Common myeloid progenitor, CD34-positive (primary cell): ENCODE results near the gene PHLPP2.

Experiments
- CTCF ChIA-PET: fragments of 350-600 bp; sonication (Branson Sonifier 250); formaldehyde crosslinking; loops from one replicate; lab custom pipeline; 2021; ENCODE audit warnings: antibody characterized with exemption; lab: Charles Lee
- POLR2A ChIA-PET: fragments of 350-600 bp; sonication (Branson Sonifier 250); formaldehyde crosslinking; loops from one replicate; lab custom pipeline; 2021; ENCODE audit warnings: antibody characterized with exemption; lab: Charles Lee
- DNase-seq, 3 donors: peaks; one replicate each; pipeline versions ENCODE4 v3.0.0 to v3.0.0-alpha.2; 2013
- H3K27ac ChIP-seq, 2 experiments: 1 replicate in 1 of 2; 2 replicates in 1 of 2; pipeline ENCODE4 v1.7.0; 2013; ENCODE audit warnings: inconsistent platforms in 2 of 2, low read length in 2 of 2, mild to moderate bottlenecking in 2 of 2, low read depth in 1 of 2, moderate library complexity in 1 of 2; ENCODE audit not compliant: severe bottlenecking in 2 of 2, insufficient read depth in 1 of 2, poor library complexity in 1 of 2
- H3K27me3 ChIP-seq, 5 experiments: replicated peaks in 2 of 5; 1 replicate in 3 of 5; 2 replicates in 2 of 5; pipeline versions ENCODE4 v1.6.1 to v1.7.0; 2013; ENCODE audit warnings: low read length in 4 of 5, mild to moderate bottlenecking in 2 of 5, moderate library complexity in 2 of 5, inconsistent platforms in 1 of 5; ENCODE audit not compliant: insufficient read depth in 5 of 5, control insufficient read depth in 4 of 5
- H3K36me3 ChIP-seq, 4 experiments: 1 replicate in 2 of 4; 2 replicates in 2 of 4; pipeline versions ENCODE4 v1.6.1 to v1.7.0; 2013; ENCODE audit warnings: low read length in 3 of 4, control low read depth in 1 of 4, mild to moderate bottlenecking in 1 of 4; ENCODE audit not compliant: control insufficient read depth in 4 of 4, insufficient read depth in 4 of 4
- H3K4me1 ChIP-seq, 4 experiments: 1 replicate in 3 of 4; 2 replicates in 1 of 4; pipeline versions ENCODE4 v1.6.1 to v1.7.1; 2013; ENCODE audit warnings: low read length in 3 of 4, mild to moderate bottlenecking in 3 of 4, control low read depth in 1 of 4, inconsistent platforms in 1 of 4, moderate library complexity in 1 of 4; ENCODE audit not compliant: control insufficient read depth in 4 of 4, insufficient read depth in 4 of 4; ENCODE audit errors: control extremely low read depth in 1 of 4
- H3K4me3 ChIP-seq, 7 experiments: 1 replicate in 4 of 7; 2 replicates in 3 of 7; pipeline versions ENCODE4 v1.5.1 to v1.7.0; 2013; ENCODE audit warnings: mild to moderate bottlenecking in 7 of 7, low read length in 6 of 7, moderate library complexity in 6 of 7, inconsistent platforms in 2 of 7, low read depth in 2 of 7, control low read depth in 1 of 7; ENCODE audit not compliant: insufficient read depth in 4 of 7, control insufficient read depth in 1 of 7; ENCODE audit errors: extremely low read depth in 1 of 7
- H3K9me3 ChIP-seq, 5 experiments: 1 replicate in 4 of 5; 2 replicates in 1 of 5; pipeline versions ENCODE4 v1.6.1 to v1.7.1; 2013; ENCODE audit warnings: low read length in 4 of 5, mild to moderate bottlenecking in 2 of 5, inconsistent platforms in 1 of 5, low read depth in 1 of 5, moderate library complexity in 1 of 5; ENCODE audit not compliant: control insufficient read depth in 4 of 5, insufficient read depth in 2 of 5; ENCODE audit errors: control extremely low read depth in 1 of 5
- WGBS: methylation state at CpG from one replicate; pipeline ENCODE4 v1.1.5; 2013; ENCODE audit not compliant: insufficient coverage; 5-methylcytosine and 5-hydroxymethylcytosine counted together

PHLPP2 gene

GRCh38 chr16:71712501-71712900 is 12.0 kb downstream of the PHLPP2 start:
- POLR2A ChIA-PET: no interaction called here
- CTCF ChIA-PET: no interaction called here
- no peaks in the 10 kb centered on the region for H3K4me1 ChIP-seq

GRCh38 chr16:71711789-71712188 is 12.7 kb downstream of the PHLPP2 start:
- Histone ChIP-seq H3K27me3 (no peaks in the 10 kb centered on the region), H3K9me3 (no peaks in the 10 kb centered on the region), H3K27ac (no peak overlapping the region), H3K36me3 (peaks cover 0 to 4% (median 0%) of the 10 kb centered on the region in 4 experiments), H3K4me1 (no peaks in the 10 kb centered on the region), H3K4me3 (no peak overlapping the region)
- WGBS: 100% methylated on average over 1 of the region's 3 CpGs
- ChIA-PET POLR2A (no interaction called here), CTCF (no interaction called here)
- DNase-seq: no peak

More at GRCh38 chr16:71712501-71712900, 12.0 kb downstream of the PHLPP2 start:
- Histone ChIP-seq H3K9me3 (no peaks in the 10 kb centered on the region), H3K36me3 (peaks cover 0 to 4% (median 0%) of the 10 kb centered on the region in 4 experiments), H3K27ac (no peak overlapping the region), H3K27me3 (no peaks in the 10 kb centered on the region), H3K4me3 (no peak overlapping the region)
- no peak for DNase-seq
- no CpG with 5 or more reads among the region's 1 CpG for WGBS

- Histone ChIP-seq H3K9me3 (no peaks in the 10 kb centered on the region), H3K27me3 (no peaks in the 10 kb centered on the region), H3K4me3 (no peak overlapping the region), H3K36me3 (peaks cover 0 to under 1% (median 0%) of the 10 kb centered on the region in 4 experiments), H3K4me1 (no peaks in the 10 kb centered on the region), H3K27ac (no peak overlapping the region)
- 100% methylated on average over 1 of the region's 2 CpGs for WGBS
- CTCF ChIA-PET: interaction anchor here (0.7 kb wide), 1 partner anchor 17 kb away, joined by 3 read pairs; no protein-coding TSS in a partner anchor
- POLR2A ChIA-PET: no interaction called here
- peak in 1 of 3 donors; percentile 12 for DNase-seq
These were observed 15.2 kb downstream of the PHLPP2 start for GRCh38 chr16:71709229-71709781.

- no peaks in the 10 kb centered on the region for H3K4me1 ChIP-seq
- CTCF ChIA-PET: no interaction called here
- WGBS: 100% methylated on average over 1 of the region's 2 CpGs
- no peaks in the 10 kb centered on the region for H3K27me3 ChIP-seq
- H3K36me3 ChIP-seq: no peaks in the 10 kb centered on the region
- POLR2A ChIA-PET: no interaction called here
- no peak overlapping the region for H3K4me3 ChIP-seq
- no peaks in the 10 kb centered on the region for H3K9me3 ChIP-seq
- H3K27ac ChIP-seq: no peak overlapping the region
- DNase-seq: no peak
These were observed 15.8 kb downstream of the PHLPP2 start for GRCh38 chr16:71708696-71709095.

- no peaks in the 10 kb centered on the region for H3K4me1 ChIP-seq
- no peak overlapping the region for H3K4me3 ChIP-seq
- H3K36me3 ChIP-seq: no peaks in the 10 kb centered on the region
- no peaks in the 10 kb centered on the region for H3K9me3 ChIP-seq
- H3K27me3 ChIP-seq: no peaks in the 10 kb centered on the region
- no peak overlapping the region for H3K27ac ChIP-seq
- ChIA-PET POLR2A (no interaction called here), CTCF (no interaction called here)
- 96% methylated on average over 5 of the region's 7 CpGs for WGBS
- DNase-seq: no peak
These were observed 17.3 kb downstream of the PHLPP2 start for GRCh38 chr16:71707199-71707598.

GRCh38 chr16:71706046-71706445 is 18.5 kb downstream of the PHLPP2 start:
- no CpG with 5 or more reads among the region's 2 CpGs for WGBS
- CTCF ChIA-PET: no interaction called here

GRCh38 chr16:71703333-71703732 is 21.2 kb downstream of the PHLPP2 start:
- H3K36me3 ChIP-seq: peaks cover 0 to 7% (median 0%) of the 10 kb centered on the region in 4 experiments
- H3K4me1 ChIP-seq: no peaks in the 10 kb centered on the region
- H3K4me3 ChIP-seq: no peak overlapping the region
- no peaks in the 10 kb centered on the region for H3K27me3 ChIP-seq
- CTCF ChIA-PET: no interaction called here
- POLR2A ChIA-PET: no interaction called here
- no peaks in the 10 kb centered on the region for H3K9me3 ChIP-seq
- WGBS: no CpG with 5 or more reads among the region's 1 CpG
- H3K27ac ChIP-seq: no peak overlapping the region
- no peak for DNase-seq

More at GRCh38 chr16:71706046-71706445, 18.5 kb downstream of the PHLPP2 start:
- Histone ChIP-seq H3K27me3 (no peaks in the 10 kb centered on the region), H3K4me3 (no peak overlapping the region), H3K27ac (no peak overlapping the region), H3K4me1 (no peaks in the 10 kb centered on the region), H3K9me3 (no peaks in the 10 kb centered on the region), H3K36me3 (no peaks in the 10 kb centered on the region)
- POLR2A ChIA-PET: no interaction called here
- no peak for DNase-seq
